HG03159 (cell line): ENCODE results near the gene PPP1CA.
"Not testable (repeated sequence)": the region's sequence is repeated elsewhere in the genome, so short reads cannot be mapped to it uniquely, and the experiment has no call there.

ENCODE experiments used
- ATAC-seq: cut with Tn5 transposase; IDR thresholded peaks from one replicate; pipeline ENCODE4 v1.9.1; 2021; ENCODE audit warnings: mild to moderate bottlenecking, moderate library complexity; ENCODE audit not compliant: unreplicated experiment

Gene PPP1CA

GRCh38 chr11:67405196-67405567, 3.5 kb upstream of the PPP1CA start:
- no peak for ATAC-seq

GRCh38 chr11:67404515-67405195, 3.0 kb upstream of the PPP1CA start:
- no peak for ATAC-seq

- ATAC-seq: not testable (repeated sequence)
Measured at GRCh38 chr11:67403085-67403484, 1.4 kb upstream of the PPP1CA start.

GRCh38 chr11:67402192-67402839, 658 bp upstream of the PPP1CA start:
- ATAC-seq: not testable (repeated sequence)

GRCh38 chr11:67400942-67401494, 640 bp downstream of the PPP1CA start:
- ATAC-seq: peak; percentile 1

GRCh38 chr11:67400251-67400941, 1.3 kb downstream of the PPP1CA start:
- ATAC-seq: no peak

- no peak for ATAC-seq
Measured at GRCh38 chr11:67398661-67399563, 2.7 kb downstream of the PPP1CA start.

- ATAC-seq: no peak
Measured at GRCh38 chr11:67397986-67398660, 3.5 kb downstream of the PPP1CA start.

GRCh38 chr11:67397536-67397935, 4.1 kb downstream of the PPP1CA start:
- ATAC-seq: no peak

- no peak for ATAC-seq
Measured at GRCh38 chr11:67396587-67397389, 4.9 kb downstream of the PPP1CA start.

- no peak for ATAC-seq
Measured at GRCh38 chr11:67396259-67396581, 5.4 kb downstream of the PPP1CA start.

- ATAC-seq: no peak
Measured at GRCh38 chr11:67395555-67396258, 6.0 kb downstream of the PPP1CA start.

GRCh38 chr11:67393990-67394389, 7.7 kb downstream of the PPP1CA start:
- ATAC-seq: no peak

- ATAC-seq: no peak
Measured at GRCh38 chr11:67393437-67393836, 8.2 kb downstream of the PPP1CA start.

- peak; percentile 10 for ATAC-seq
Measured at GRCh38 chr11:67392183-67392715, 9.4 kb downstream of the PPP1CA start.

GRCh38 chr11:67391304-67392182, 10.1 kb downstream of the PPP1CA start, which contains the start of gene RAD9A:
Gene RAD9A (plus strand): TSS chr11:67391986. CDS start chr11:67392045, 59 bp downstream.
- peak; percentile 52 for ATAC-seq

- no peak for ATAC-seq
Measured at GRCh38 chr11:67390947-67391303, 10.7 kb downstream of the PPP1CA start.

- no peak for ATAC-seq
Measured at GRCh38 chr11:67389477-67389876, 12.2 kb downstream of the PPP1CA start.
